LoVo (cell line): ENCODE results near the gene FHOD3.
A peak's percentile ranks its signal among the peaks of the same experiment; 100 is the strongest.
"Not testable (repeated sequence)": the region's sequence is repeated elsewhere in the genome, so short reads cannot be mapped to it uniquely, and the experiment has no call there.

Experiments used
- DNase-seq: peaks from one replicate; pipeline ENCODE4 v3.0.0-alpha.2; 2016; ENCODE audit warnings: low spot score

FHOD3 gene

DNA sequence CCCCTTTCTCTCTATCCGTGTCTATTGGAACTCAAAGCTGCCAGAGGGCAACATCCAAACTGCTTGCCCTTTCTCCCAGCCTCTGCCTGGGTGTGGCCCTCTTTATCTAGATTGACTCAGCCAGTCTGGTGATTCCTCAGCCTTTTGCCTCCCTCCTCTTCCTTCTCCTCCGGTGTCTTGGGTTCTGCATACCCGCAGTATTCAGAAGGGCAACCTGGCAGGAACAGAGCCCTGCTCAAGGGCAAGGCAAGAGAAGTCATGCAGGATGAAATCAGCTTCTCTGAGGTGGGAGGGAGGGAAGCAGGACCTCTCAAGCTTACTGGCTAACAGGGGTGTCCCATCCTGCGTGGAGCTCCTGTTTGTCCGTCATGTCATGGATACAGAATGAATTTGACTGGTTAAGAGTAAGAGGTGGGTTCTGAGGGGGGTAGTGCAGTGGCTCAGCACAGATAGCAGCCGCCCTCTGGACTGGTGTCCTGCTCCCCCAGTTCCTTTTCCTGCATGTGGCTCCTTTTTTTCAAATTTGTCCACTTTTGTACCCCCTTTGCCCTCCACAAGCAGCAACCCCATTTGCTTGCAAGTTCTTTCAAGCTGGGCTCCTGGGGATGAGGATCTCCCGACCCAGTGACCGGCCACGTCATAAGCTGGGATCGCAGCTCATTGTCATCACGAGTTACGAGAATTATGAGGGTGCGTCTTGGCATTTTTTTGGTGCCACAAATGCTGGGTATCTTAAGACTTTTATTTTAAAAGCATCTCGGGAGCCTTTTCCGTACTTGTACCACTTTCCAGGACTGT is 154.1 kb downstream of the FHOD3 start:
- DNase-seq, result peak; percentile 53

DNA sequence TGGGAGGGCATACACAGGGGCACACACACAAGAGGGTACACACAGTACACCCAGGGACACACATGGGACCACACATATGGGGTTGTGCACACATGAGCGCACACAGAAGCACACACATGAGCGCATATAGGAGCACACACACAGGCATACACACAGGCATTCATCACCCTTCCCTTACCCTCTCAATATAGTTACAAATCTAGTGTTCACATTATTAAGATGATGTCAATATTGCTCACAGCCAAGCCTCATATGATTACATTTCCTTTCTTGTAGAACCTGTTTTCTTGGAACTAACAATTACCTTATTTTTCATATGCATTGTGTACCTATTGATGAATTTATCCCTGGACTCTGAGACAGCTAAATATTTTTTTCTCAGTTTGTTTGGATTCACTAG is 156.7 kb downstream of the FHOD3 start:
- no peak for DNase-seq

DNA sequence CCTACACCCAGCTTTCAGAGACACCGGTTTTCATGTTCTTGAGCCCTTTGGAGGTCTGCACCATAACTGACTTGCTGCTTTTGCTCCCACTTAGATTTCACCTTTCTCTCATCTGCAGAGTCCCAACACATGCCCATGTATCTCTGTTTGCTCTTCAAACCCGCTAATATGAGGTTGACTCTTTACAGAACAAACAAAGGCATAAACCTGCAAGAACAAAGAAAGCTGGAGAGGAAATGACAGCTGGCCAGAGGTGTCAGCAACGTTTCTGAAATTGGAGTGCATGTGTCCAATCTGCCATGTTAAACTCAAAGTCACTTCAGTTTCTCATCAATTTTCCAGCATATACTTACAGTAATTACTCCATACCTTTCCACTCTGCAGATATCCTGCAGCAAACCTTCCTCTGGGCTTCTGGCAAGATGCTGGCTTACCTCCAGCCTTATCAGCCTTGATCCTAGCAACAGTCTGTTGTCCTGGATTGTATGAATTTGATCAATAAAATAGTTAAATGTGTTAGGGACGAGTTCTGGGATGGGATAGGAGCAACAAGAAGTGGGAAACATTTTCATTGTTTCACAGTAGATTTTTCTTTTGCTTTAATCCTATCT is 157.4 kb downstream of the FHOD3 start:
- DNase-seq, result no peak

GRCh38 chr18:36455931-36456330 is 158.4 kb downstream of the FHOD3 start:
- no peak for DNase-seq

DNA sequence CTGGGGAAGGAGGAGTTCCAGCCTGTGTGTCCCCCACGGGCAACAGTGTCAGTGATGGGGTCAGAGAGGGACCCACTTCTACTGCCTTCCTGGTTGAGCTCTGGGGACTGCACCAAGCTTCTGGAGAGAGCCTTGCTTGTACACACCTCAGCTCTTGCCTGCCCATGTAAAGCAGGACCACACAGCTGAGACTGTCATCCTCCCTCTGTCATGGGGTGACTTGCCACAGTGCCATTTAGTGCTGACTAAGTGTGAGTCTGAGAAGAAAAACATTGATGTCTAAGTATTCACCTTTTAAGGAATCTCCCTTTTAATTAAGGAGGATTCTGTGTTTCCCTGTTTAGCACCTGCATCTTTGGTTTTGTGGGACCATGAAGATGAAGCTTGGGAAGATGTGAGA is 159.1 kb downstream of the FHOD3 start:
- no peak for DNase-seq

- no peak for DNase-seq
Measured at GRCh38 chr18:36457683-36458082, 160.2 kb downstream of the FHOD3 start.

GRCh38 chr18:36458306-36458705 is 160.8 kb downstream of the FHOD3 start:
- no peak for DNase-seq

GRCh38 chr18:36459203-36459602 is 161.7 kb downstream of the FHOD3 start:
- no peak for DNase-seq

GRCh38 chr18:36459786-36460185 is 162.3 kb downstream of the FHOD3 start:
- no peak for DNase-seq

DNA sequence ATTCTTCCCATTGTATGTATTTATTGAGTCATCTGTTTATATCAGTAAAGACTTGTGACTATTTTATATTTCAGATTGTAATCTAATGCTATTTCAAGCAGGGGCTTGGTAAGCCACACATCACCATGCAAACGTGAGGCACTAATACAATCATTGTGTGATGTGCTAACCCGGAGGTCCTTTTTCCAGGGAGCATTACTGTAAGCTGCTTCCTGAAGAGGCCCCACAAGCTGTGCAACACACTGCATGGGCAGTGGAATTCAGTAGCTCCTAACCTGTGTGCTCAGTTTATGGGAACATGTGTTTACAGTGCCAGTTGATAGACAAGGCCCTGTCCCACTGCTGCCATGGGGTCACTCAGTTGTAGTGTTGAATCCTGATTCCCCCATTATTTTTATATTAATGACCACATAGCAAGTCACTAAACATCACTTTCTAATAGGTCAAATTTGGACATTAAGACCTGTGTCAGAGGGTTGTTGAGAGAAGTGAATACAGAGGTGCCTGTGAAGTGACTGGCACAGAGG is 162.9 kb downstream of the FHOD3 start:
- no peak for DNase-seq

- no peak for DNase-seq
Measured at GRCh38 chr18:36460854-36461253, 163.3 kb downstream of the FHOD3 start.

- DNase-seq, result no peak
Measured at GRCh38 chr18:36461551-36461987, 164.1 kb downstream of the FHOD3 start.

DNA sequence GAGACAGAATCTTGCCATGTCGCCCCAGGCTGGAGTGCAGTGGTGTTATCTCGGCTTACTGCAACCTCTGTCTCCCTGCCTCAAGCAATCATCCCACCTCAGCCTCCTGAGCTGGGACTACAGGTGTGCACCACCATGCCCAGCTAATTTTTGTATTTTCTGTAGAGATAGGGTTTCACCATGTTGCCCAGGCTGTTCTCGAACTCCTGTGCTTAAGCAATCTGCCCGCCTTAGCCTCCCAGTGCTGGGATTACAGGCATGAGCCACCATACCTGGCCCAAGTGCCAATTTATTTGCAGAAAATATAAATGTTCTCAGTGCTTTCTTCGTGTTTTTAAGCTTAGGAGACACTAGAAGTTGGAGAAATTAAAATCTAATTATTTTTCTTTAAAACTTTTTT is 166.0 kb downstream of the FHOD3 start:
- DNase-seq, result not testable (repeated sequence)

DNA sequence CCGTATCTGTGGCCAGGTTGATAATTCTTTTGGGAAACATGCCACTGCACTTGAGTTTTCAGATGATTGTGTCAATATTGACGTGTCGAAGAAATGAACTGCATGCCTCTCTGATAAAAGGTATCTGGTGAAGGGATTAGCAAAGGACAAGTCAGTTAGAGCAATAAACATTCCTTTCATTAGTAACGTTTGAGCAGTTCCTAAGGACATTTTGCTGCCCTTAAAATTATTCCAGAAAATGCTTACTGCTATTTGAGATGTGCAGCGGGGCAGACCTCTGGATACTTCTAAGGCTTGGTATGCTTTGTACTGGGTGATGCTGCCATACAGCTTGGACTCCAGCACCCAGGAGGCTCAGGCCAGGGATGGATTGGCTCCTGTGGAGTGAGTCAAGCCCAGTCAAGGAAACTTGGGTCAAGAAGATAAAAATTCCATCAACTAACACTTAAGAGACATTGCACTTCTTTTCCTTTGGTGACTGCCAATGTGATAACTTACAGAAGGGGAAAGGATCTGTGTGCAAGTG is 166.7 kb downstream of the FHOD3 start:
- peak; percentile 17 for DNase-seq

GRCh38 chr18:36465276-36465675 is 167.8 kb downstream of the FHOD3 start:
- no peak for DNase-seq

DNA sequence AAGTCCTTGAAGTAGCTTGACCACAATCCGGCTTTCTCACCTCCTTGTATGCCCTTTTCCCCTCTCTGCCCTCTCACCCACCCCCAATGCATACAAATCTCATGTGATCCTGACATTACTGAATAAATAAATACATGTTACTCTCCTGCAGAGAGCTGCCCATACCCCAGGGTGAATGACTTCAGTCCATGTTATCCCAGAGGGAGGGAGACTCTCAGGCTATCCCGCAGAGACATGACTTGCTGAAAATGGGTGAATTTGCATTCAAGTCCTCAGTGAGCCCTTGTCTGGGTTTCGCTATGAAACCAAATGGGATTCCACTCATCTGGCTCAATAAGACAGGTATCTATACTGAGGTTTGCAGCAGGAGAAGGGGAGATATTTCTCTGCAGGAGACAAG is 168.5 kb downstream of the FHOD3 start:
- DNase-seq, result no peak

- no peak for DNase-seq
Measured at GRCh38 chr18:36467614-36468013, 170.1 kb downstream of the FHOD3 start.

DNA sequence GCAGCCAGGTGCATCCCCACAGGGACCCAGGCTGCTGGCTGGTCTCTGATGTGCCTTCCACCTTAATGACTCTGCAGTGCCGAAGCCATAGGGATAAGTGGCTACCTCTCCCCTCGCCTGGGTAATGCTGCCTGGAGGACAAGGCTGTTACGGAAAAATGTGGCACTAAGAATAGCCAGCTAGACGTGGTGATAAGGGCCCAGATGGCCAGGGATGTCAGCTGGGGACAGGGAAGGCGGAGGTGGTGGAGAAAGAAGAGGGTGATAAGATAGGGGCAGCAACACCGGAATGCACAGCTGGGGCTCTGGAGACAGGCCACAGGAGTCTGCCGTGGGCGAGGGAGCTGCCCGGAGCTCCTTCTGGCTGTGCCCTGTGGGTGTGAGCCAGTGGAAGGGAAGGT is 170.6 kb downstream of the FHOD3 start:
- no peak for DNase-seq

DNA sequence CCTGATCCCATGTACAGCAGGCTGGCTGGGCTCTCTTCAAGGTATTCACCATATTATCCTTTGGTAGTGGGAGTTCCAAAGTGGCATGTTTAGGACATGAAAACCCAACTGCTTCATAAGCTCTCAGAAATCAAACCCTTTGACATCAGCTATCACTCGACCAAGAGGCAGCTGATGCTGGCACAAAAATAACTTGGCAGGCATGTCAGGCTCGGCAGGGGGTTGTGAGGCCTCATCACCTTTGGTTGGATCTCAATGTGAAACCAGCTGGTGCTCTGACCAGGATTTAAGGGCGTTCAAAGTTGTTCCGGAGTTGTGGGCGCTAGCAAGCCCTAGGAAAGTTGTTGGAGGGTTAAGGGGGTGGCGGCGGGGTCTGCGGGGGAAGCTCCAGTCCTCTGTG is 171.9 kb downstream of the FHOD3 start:
- no peak for DNase-seq

- no peak for DNase-seq
Measured at GRCh38 chr18:36470896-36471295, 173.4 kb downstream of the FHOD3 start.

DNA sequence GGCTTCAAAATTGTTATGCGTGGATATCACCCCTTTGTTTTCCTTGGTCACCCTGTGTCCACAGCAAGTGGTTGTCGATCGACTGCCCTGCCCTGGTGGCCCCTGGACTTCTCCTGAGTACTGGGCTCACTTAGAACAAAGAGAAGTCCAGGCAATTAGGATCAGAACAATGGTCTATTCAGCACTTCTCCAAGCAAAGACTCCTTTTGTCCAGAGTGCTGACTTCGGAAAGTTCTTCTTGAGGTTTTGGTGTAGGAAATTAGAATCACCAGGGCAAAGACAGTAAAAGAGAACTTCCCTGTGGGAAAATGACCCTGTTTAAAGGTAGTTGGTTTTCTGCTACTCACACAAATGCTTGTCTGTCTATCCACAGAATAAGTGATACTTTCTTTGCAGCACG is 173.9 kb downstream of the FHOD3 start:
- DNase-seq, result no peak

DNA sequence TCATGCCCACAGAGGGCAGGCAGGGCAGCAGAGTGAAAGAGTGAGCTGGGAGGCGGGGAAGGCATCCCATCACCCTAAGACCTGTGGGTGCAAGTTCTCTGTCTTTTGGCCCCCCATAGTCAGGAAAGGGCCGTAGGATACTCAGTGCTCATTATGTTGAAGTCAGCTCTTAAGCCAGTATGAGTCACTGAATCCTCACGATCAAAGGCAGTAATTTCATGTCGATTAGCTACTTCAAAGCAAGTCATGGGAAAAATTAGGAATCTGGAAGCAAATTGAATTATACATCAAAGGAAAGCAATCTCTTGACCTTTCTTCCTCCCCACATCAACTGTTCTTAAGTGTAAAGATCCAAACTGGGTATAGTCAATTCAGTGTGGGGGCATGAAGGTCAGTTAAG is 178.9 kb downstream of the FHOD3 start:
- no peak for DNase-seq

DNA sequence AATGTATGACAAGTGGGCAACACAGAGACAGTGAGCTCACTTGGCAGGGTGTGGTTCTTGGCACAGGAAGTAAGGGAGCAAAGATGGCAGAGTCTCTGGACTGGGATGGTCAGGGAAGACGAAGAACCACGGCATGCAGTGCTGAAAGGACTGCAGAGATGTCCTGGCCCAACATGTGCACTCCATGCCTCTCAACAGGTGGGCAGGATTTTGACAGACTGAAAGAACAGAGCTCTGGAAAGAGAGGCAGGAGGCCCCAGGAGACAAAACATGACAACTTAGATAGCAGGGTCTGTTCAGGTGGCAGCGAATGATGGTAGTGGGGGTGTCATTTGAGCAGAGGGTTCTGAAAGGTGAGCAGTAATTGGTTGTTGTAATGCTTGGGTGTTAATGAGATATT is 180.3 kb downstream of the FHOD3 start:
- DNase-seq, result no peak
